GM18502 (cell line): ENCODE results near the gene RGS7.
"Not testable (repeated sequence)": the region's sequence is repeated elsewhere in the genome, so short reads cannot be mapped to it uniquely, and the experiment has no call there.

ENCODE experiments used
- ATAC-seq: cut with Tn5 transposase; IDR thresholded peaks from one replicate; pipeline ENCODE4 v1.9.1; 2021; ENCODE audit warnings: mild to moderate bottlenecking; ENCODE audit not compliant: unreplicated experiment, poor library complexity

RGS7 gene

DNA sequence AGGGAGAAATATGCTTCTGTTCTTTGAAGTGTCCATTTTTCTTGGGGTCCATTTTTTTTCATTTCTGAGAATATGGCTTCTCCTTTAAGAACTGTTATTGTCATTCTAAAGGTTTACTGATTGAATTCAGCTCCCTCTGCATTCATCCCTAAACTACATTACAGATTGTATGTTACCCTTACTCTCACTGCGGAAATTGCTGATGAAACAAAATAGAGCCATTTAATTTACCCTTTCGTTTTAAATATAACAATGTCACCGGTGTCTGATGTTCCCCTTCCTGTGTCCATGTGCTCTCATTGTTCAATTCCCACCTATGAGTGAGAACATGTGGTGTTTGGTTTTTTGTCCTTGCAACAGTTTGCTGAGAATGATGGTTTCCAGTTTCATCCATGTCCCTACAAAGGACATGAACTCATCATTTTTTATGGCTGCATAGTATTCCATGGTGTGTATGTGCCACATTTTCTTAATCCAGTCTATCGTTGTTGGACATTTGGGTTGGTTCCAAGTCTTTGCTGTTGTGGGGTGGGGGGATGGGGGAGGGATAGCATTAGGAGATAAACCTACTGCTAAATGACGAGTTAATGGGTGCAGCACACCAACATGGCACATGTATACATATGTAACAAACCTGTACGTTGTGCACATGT, 474.2 kb downstream of the RGS7 start:
- ATAC-seq = not testable (repeated sequence)

DNA sequence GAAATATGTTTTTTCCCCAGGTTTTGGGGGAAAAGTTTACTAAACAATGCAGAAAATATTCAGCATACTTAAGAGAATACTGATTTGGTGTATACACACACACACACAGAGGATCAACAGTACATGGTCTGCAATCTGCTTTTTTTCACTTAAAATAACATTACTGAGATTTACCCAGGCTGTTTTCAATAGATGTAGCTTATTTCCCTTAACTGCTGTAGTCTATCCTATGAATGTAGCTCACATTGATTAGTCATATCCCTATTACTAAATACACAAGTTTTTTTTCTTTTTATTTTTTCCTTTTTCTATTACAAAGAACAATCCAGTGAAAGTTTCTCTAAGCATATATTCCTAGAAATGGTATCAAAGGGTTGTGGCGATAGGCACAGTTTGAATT, 478.4 kb downstream of the RGS7 start:
- ATAC-seq = no peak

DNA sequence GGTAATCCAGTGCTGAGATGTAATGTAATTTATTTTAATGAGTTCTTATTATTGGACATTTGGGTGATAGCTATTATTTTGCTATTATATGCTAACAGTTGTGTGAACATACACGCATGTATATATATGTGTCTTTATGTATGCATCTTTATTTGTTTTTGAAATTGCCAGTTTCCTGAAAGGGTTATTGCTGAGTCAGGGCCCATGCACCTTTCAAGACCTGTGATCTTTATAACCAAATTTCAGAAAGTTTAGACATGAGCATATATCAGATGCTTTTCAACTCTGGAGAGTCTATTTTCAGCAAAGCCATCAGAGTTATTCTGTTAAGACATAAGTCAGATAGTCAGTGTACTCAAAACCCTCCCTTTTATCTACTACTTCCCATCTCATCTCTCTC, 479.4 kb downstream of the RGS7 start:
- ATAC-seq = no peak

DNA sequence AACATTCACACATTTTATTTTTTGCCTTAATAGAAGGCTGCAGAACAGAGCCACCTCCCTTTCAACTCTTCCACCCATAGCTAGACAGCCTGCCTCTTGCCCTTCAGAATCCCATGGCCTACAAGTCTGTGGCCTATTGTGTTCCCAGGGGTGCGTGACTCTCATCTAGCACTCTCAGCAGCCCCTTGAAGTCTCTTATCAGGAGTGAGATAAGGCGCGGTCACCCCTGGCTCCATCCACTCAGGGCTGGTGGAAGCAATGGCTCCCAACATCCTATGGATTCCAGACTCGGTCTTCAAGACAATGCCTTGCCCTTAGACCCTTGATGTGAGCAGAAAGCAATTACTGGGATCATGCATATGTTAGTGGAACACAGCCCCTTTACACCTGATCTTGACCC, 480.9 kb downstream of the RGS7 start:
- ATAC-seq = no peak

DNA sequence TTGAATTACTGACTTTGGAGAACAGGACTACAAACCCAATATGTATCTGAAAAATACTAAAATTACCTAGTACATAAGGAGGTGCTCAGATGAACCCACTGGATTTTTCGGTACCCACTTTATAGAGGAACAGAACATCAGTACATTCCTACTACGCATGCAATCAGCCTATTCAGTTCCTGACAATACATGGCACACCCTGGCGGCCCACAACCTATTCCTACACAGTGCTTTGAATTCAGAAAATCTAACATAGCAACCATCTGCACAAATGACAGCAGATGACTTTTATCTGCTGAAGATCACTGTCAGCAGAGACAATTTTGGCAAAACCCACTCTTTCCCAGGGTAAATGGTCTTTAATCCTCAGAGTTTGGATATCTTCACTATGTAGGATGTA, 487.9 kb downstream of the RGS7 start:
- ATAC-seq = no peak

DNA sequence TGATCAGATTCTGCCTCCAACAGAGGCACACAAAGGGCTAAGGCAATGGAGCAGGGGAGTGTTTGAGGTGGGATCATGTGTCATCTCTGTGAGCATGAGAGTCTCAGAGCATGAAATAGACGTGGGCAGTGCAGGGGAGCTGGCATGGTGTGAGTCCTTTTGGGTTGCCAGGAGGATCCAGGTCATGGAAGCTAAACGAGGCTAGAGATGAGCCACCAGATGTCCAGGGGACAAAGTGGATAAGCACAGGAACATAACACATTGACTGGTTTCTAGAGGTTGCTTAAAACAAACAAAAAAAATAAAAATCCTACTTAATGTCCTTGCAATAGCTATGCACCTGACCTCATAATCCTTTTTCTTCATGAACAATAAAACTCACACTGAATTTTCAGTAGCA, 490.3 kb downstream of the RGS7 start:
- no peak for ATAC-seq

DNA sequence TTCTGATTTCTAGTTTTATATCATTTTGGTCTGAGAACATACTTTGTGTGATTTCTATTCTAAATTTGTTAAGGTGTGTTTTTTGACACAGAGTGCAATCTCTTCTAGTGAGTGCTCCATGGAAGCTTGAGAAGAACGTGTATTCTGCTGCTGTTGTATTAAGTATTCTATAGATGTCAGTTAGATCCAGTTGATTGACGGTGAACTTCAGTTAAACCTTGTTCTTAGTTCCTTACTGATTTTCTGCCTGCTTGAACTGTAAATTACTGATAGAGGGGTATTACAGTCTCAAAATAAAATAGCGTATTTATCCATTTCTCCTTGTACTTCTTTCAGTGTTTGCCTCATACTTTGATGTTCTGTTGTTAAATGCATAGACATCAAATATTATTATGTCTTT, 497.0 kb downstream of the RGS7 start:
- ATAC-seq = no peak

DNA sequence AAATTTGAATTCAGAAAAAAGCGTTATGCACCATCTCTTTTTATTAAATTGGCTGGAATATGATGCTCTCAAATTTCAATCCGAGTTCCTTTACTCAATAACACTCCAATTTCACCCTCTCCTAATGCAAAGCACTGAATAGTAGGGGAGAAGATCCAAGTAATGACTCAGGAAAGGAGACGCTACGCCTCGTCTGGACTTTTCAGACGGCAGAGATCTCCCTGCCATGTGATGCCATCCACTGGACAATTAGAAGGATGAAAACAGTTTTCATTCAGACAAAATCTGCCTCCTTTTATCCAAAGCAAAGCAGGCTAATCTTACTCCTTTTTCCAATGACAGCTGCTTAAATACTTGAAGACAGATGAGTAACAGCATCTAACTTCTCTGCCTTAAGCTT, 502.6 kb downstream of the RGS7 start:
- ATAC-seq = no peak

DNA sequence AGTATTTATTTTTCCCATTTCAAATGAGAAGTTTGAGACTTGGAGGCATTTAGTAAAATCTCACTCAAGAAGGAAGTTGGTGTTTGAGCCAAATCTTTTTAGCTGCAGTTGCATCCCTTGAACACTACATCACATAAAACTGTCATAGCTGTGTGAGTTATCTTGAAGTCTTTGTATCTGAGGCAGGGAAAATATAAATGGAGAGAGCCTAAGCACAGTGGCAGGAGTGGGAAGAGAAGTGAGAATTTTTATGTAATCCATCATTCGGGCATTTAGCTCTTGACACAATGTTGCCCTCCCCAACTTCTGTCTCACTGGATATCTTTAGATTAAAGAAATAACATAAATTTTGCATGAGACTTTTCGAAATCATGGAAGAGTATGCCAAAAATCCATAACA, 509.7 kb downstream of the RGS7 start:
- ATAC-seq = no peak

DNA sequence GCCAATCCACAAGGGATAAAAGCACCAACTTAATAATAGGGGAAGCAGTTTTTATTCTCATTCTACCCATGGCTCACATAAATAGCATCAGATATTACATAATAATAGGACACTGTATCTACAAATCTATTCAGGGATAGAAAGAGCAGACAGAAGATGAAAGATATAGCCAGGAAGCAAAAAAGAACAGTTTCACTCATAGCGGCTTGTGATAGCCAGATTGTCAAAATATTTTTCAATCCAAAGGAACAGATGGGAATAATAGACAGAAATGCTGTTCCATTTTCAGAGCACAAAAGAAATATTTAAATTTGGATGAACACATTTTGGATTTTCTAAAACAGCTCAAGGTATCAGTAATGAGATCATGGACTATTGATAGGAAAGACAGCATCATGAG, 512.5 kb downstream of the RGS7 start:
- no peak for ATAC-seq

DNA sequence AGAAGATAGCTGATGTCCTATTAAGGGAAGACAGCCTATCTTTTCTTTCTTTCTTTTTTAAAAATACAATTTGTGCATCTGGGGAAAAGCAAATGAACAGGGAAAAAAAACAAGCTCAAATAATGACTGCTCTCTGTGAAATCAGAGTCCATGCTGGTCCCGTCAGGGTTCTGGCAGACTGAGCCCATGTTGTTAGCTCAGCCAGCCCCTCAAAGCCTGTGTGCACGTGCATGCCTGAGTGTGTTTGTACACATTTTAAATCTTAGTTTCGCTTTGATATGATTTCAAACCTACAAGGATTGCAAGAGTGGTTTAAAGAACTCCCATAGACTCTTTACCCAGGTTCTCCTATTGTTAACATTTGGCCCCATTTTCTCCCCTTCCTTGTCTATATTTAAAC, 513.2 kb downstream of the RGS7 start:
- no peak for ATAC-seq

DNA sequence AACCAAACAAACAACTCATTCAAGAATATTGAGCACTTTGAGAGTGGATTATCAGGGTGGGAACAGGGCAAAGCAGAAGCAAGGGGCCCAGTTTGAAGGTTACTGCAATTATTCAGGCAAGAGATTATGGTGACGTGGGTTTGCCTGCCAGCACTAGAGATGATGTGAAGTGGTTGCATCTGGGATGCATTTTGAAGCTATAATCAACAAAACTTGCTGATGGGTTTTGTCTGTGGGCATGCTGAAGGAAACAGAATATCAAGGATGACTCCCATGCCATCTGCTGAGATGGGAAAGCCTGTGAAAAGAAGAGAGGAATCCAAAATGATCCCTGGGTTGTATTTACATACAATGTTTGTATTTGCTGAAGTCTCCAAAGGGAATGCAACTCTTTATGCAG, 520.7 kb downstream of the RGS7 start:
- no peak for ATAC-seq

DNA sequence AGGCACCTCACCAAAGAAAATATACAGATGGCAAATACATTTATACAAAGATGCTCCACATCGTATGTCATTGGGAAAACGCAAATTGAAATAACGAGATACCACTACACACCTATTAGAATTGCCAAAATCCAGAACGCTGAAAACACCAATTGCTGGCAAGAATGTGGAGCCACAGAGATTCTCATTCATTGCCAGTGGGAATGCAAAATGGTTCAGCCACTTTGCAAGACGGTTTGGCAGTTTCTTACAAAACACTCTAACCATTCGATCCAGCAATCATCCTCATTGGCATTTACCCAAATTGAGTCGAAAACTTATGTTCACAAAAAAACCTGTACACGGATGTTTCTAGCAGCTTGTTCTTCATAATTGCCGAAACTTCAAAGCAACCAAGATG, 521.7 kb downstream of the RGS7 start:
- no peak for ATAC-seq

DNA sequence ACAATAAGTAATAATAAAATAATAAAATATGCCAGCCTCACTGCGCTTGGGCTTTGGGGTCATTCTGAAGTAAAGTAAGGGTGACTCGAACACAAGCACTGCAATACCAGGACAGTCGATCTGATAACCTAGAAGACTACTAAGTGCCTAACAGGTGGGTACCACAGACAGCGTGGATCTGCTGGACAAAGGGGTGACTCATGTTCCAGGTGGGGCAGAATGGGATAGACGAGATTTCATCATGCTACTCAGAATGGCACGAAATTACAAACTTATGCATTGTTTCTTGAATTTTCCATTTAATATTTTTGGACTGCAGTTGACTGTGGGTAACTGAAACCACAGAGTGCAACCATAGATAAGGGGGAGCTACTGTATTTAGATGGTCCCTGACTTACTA, 523.9 kb downstream of the RGS7 start:
- no peak for ATAC-seq

DNA sequence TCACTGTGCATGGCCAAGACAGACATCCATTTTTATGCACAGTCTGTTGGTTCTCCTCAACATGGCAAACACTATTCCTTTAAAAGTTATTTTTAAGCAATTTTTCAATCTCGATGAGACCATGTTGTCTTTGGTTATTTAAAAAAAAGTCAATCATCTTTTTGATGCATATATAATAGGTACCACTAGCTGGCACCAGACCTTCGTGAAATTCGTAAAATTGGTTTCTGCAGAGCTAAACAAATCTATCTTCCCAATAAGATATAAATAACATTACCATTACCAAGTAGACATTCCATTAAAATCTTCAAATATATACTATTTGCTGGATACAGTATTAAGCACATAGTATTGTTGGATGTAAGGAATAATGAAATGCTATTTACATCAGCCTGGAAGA, 525.1 kb downstream of the RGS7 start:
- ATAC-seq = no peak

DNA sequence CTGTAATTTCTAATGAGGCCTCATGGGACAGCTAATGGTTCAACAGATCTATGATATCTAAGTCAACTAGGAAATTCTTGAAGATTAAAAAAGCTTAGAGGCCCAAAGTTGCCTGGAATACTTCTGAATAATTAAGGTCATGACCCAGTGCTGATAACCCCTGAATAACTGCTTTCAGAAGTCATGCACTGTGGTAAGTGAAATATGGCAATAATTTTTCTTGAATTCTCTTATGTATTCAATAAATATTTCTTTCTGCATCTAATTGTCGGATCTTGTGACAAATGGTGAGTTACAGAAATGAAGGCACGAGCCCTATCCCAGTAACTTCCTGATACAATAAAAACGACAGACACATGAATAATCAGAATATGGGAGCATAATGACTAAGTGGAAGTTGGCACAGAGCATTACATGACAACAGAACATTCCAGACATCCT, 525.8 kb downstream of the RGS7 start:
- no peak for ATAC-seq

DNA sequence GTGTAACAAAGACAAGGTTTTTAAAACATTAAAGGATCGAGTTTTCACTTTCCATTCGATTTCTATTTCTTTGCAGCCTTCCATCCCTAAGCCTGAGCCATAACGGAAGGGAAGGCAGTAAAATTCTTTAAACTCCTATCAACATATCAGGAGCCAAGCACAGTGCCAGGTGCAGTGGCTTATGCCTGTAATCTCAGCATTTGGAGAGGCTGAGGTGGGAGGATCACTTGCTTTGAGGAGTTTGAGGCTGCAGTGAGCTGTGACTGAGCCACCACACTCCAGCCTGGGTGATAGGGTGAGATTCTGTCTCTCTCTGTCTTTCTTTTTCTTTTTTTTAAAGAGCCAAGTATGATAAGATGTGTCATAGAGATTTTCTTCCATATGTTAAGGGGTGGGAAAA, 527.5 kb downstream of the RGS7 start:
- no peak for ATAC-seq

DNA sequence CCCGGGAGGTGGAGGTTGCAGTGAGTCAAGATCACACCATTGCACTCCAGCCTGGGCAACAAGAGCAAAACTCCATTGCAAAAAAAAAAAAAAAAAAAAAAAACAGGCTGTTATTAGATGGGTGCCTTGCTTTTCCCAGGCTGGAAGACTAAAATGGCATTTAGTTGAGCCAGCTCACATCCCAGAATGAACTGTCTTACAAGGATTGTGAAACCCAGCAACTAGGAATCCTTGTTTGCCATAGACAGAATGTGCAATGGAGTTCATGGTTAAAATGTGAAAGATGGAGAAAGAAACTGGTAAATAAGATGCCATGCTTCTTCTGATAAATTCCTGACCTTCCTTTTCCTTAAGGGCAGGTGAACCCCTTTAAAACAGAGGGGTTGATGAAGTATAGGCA, 529.2 kb downstream of the RGS7 start:
- no peak for ATAC-seq

DNA sequence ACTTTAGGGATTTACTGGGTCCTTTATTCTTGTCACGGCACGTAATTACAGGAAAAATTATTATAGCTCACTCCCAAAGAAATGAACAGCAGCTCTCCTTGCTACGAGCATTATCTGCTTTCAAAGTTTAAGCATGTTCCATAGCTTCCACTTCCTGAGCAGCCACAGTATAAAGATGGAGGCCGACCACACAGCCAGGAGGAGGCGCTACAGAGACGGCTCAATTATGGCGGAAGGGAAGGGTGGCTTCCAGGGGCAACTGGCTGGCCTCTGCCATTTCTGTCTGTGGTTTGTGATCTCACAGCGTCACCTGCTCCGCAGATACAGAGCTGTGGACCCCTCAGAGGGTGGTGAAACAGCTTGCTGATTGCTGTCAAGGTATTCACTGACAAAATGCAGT, 532.8 kb downstream of the RGS7 start:
- ATAC-seq = no peak

DNA sequence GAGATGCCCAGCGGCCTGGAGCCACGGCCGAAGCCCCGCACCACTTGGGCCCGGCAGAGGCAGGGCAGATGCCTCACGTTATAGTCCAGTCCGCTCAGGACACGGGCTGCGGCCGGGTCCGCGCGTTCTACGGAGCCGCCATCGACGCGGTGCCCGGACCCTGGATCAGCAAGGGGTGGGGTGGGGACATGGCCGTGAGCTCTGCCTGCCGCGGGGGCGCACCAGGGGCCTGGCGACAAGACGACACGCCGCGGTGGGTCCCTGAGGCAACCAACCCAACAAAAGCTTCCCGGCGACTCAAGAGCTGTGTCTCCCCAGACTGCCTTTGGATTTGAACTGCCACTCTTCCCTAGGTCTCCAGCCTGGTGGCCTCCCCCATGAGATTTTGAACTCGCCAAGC, 533.6 kb downstream of the RGS7 start:
- ATAC-seq = no peak

DNA sequence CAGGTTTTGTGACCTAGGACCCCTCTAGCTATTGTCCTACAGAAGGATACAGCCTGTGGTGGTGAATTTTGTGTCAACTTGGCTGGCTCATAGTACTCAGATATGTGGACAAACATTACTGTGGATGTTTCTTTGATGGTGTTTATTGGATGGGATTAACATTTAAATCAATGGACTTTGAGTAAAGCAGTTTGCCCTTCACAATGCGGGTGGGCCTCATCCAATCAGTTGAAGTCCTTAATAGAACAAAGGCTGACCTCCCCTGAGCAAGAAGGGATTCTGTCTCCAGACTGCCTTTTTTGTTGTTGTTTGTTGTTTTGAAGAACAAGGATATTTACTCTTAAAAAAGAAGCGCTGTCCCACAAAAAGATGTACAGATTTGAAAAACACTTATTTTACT, 535.1 kb downstream of the RGS7 start:
- ATAC-seq = no peak

DNA sequence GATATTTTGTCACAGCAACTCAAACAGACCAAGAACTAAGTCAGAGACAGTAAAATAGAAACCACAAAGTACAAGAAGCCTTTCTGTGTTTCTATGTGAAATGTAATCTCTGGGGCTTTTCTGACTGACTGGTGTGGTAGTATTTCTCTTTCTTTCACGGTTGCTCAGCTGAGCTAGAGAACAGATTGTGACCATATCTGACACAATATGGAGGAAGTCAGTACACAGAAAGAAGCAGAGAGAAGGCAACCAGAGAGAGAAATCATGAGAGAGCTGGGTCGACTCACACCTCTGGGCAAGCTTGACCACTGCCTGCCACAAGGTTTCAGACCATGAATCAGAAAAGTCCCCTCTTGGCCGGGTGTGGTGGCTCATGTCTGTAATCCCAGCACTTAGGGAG, 536.2 kb downstream of the RGS7 start:
- no peak for ATAC-seq

DNA sequence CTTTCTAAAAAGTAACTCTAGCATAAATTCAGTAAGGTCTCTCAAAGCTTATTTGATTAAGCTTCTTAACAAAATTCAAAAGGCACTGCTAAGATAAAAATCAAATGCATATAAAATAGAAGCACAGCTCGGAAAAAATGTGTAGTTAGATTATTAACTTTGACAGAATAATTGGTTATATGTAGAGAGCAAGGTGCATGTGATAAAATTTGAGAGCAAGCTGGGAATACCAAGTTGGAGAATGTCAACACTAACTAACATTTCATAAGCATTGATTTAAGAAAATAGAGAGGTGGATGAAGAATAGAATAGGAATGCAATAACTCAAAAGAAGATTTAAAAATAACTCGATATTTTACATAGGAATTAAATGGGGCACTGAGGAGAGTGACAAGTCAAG, 540.5 kb downstream of the RGS7 start:
- ATAC-seq = no peak
